ENCODE measurements around the gene RYR1.
"Not testable (repeated sequence)": the region's sequence is repeated elsewhere in the genome, so short reads cannot be mapped to it uniquely, and the experiment has no call there.

The RYR1 gene

GRCh38 chr19:38400361-38400760, 33.1 kb upstream of the RYR1 start:
- no peak for DNase-seq

- DNase-seq = no peak
Measured at GRCh38 chr19:38401148-38401547, 32.3 kb upstream of the RYR1 start.

- DNase-seq = no peak
Measured at GRCh38 chr19:38402623-38402966, 30.9 kb upstream of the RYR1 start.

GRCh38 chr19:38402967-38403674, 30.4 kb upstream of the RYR1 start, which contains the start of gene FAM98C:
FAM98C (plus strand) TSS chr19:38403093; CDS start chr19:38403154, 61 bp downstream.
- peak; percentile 99 for DNase-seq

GRCh38 chr19:38404858-38405257, 28.6 kb upstream of the RYR1 start:
- DNase-seq = no peak

- no peak for DNase-seq
Measured at GRCh38 chr19:38405276-38405675, 28.2 kb upstream of the RYR1 start.

GRCh38 chr19:38409631-38410133, 23.8 kb upstream of the RYR1 start:
- no peak for DNase-seq

GRCh38 chr19:38410407-38410806, 23.1 kb upstream of the RYR1 start:
- DNase-seq = not testable (repeated sequence)

GRCh38 chr19:38411041-38411712, 22.3 kb upstream of the RYR1 start:
- no peak for DNase-seq

GRCh38 chr19:38411898-38412297, 21.6 kb upstream of the RYR1 start:
- DNase-seq = not testable (repeated sequence)

GRCh38 chr19:38412491-38412890, 21.0 kb upstream of the RYR1 start:
- DNase-seq = no peak

GRCh38 chr19:38412961-38413360, 20.5 kb upstream of the RYR1 start:
- no peak for DNase-seq

- DNase-seq = no peak
Measured at GRCh38 chr19:38413416-38413815, 20.1 kb upstream of the RYR1 start.

- DNase-seq = no peak
Measured at GRCh38 chr19:38417146-38417543, 16.3 kb upstream of the RYR1 start.

GRCh38 chr19:38417544-38418506, 15.7 kb upstream of the RYR1 start:
- peak; percentile 84 for DNase-seq

- no peak for DNase-seq
Measured at GRCh38 chr19:38420935-38421334, 12.6 kb upstream of the RYR1 start.

- no peak for DNase-seq
Measured at GRCh38 chr19:38421856-38422255, 11.6 kb upstream of the RYR1 start.

GRCh38 chr19:38422438-38422837, 11.1 kb upstream of the RYR1 start:
- DNase-seq = no peak

- DNase-seq = no peak
Measured at GRCh38 chr19:38424272-38424671, 9.2 kb upstream of the RYR1 start.

GRCh38 chr19:38425222-38425809, 8.2 kb upstream of the RYR1 start:
- no peak for DNase-seq

GRCh38 chr19:38425810-38426466, 7.6 kb upstream of the RYR1 start, which contains the start of gene RASGRP4:
RASGRP4 (minus strand) TSS chr19:38426219; CDS start chr19:38426091, 128 bp downstream.
- peak; percentile 83 for DNase-seq

GRCh38 chr19:38427035-38427677, 6.3 kb upstream of the RYR1 start:
- DNase-seq = peak; percentile 83
